Measurements from ENCODE around the gene DTX3L.

DTX3L gene

DNA sequence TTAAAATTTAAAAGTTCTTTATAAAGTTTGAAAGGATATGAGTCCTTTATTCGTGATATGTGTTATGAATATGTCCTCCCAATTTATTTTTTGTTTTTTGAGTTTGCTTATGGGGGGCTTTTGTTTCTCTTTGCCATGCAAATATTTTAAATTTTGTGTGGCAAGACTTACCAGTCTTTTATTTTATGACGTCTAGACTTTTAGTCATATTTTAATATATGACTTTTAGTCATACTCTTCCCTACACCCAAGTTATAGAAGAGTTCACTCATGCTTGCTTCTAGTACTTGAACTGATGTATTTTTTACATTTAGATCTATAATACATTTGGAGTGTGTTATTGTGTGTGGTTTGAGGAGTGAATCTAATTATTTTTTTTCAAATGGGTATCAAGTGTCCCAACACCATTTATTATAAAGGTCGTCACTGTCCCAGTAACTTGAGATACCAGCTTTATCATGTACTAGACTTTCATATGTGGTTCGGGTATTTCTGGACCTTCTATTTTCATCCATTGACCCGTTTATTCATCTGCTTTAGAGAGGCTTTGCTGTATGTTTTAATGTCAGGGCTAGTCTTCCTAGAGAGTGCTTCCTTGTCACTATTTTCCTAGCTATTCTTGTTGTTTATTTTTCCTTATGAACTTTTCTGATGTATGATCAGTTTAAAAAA lies 14.1 kb downstream of the DTX3L start:
- WGBS, 2 experiments, result 88 to 94% methylated on average over 4 of the region's 5 CpGs
- Histone ChIP-seq H3K4me1 (ENCODE audit: control insufficient read depth, insufficient read depth, low read length) (no peaks in the 10 kb centered on the region), H3K27ac (ENCODE audit: insufficient read depth, low read depth, low read length, poor library complexity, severe bottlenecking) (no peak overlapping the region), H3K36me3 (ENCODE audit: control insufficient read depth, insufficient read depth, low read length) (no peaks in the 10 kb centered on the region), H3K9me3 (ENCODE audit: control insufficient read depth, low read length) (peaks cover 3% of the 10 kb centered on the region), H3K4me3 (ENCODE audit: insufficient read depth, low read depth, low read length) (no peak overlapping the region), H3K27me3 (ENCODE audit: control insufficient read depth, insufficient read depth, low read length, poor library complexity, severe bottlenecking) (peaks cover 16% of the 10 kb centered on the region)

DNA sequence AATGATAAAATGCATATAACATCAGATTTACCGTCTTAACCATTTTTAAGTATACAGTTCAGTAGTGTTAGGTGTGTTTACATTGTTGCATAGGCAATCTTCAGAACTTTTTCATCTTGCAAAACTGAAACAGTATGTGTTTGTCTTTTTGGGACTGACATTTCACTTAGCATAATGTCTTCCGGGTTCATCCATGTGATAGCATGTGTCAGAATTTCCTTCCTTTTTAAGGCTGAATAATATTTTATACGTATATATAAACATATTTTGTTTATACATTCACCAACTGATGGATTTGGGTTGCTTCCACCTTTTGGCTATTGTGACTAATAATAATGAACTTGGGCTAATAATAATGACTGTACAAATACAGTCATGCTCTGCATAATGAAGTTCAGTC lies 16.3 kb downstream of the DTX3L start:
- 72 to 80% methylated on average over 1 to 2 of the region's 3 CpGs for WGBS, 2 experiments
- Histone ChIP-seq H3K27me3 (ENCODE audit: control insufficient read depth, insufficient read depth, low read length, poor library complexity, severe bottlenecking) (peaks cover 16% of the 10 kb centered on the region), H3K4me3 (ENCODE audit: insufficient read depth, low read depth, low read length) (no peak overlapping the region), H3K4me1 (ENCODE audit: control insufficient read depth, insufficient read depth, low read length) (no peaks in the 10 kb centered on the region), H3K9me3 (ENCODE audit: control insufficient read depth, low read length) (peaks cover 3% of the 10 kb centered on the region), H3K27ac (ENCODE audit: insufficient read depth, low read depth, low read length, poor library complexity, severe bottlenecking) (no peak overlapping the region), H3K36me3 (ENCODE audit: control insufficient read depth, insufficient read depth, low read length) (no peaks in the 10 kb centered on the region)

DNA sequence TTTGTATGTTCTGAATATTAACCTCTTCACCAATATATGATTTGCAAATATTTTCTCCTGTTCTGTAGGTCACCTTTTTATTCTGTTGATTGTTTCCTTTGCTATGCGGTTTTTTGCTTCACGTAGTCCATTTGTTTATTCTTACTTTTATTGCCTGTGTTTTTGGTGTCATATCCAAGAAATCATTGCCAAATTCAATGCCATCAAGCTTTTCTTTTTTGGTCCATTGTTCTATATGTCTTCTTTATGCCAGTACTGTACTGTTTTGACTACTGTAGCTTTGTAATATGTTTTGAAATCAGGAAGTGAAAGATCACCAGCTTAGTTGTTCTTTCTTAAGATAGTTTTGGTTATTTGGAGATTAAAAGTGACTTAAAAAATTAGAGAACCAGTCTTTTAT lies 17.5 kb downstream of the DTX3L start:
- Histone ChIP-seq H3K4me3 (ENCODE audit: insufficient read depth, low read depth, low read length) (no peak overlapping the region), H3K4me1 (ENCODE audit: control insufficient read depth, insufficient read depth, low read length) (no peaks in the 10 kb centered on the region), H3K27ac (ENCODE audit: insufficient read depth, low read depth, low read length, poor library complexity, severe bottlenecking) (no peak overlapping the region), H3K9me3 (ENCODE audit: control insufficient read depth, low read length) (peaks cover 3% of the 10 kb centered on the region), H3K27me3 (ENCODE audit: control insufficient read depth, insufficient read depth, low read length, poor library complexity, severe bottlenecking) (peaks cover 13% of the 10 kb centered on the region), H3K36me3 (ENCODE audit: control insufficient read depth, insufficient read depth, low read length) (no peaks in the 10 kb centered on the region)
- 92 to 100% methylated on average over 2 of the region's 2 CpGs for WGBS, 2 experiments

DNA sequence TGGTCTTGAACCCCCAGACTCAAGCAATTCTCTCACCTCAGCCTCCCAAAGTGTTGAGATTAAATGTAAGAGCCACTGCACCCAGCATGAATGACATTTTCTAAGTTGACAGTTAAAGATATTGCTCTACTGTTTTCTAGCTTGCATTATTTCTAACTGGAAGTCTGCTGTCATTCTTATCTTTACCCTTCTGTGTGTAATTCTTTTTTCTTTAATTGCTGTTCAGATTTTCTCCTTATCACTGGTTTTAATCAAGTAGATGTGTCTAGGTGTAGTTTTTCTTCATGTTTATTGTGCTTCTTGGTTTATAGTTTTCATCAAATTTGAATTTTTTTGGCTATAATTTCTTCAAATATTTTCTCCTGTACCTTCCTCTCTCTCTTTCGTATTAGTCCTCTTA lies 18.3 kb downstream of the DTX3L start:
- H3K9me3 ChIP-seq (ENCODE audit: control insufficient read depth, low read length), result peaks cover 3% of the 10 kb centered on the region
- WGBS, 2 experiments, result 100% methylated on average over 1 of the region's 1 CpG; no CpG with 5 or more reads in 1 of the 2 experiments
- no peaks in the 10 kb centered on the region for H3K36me3 ChIP-seq (ENCODE audit: control insufficient read depth, insufficient read depth, low read length)
- no peak overlapping the region for H3K4me3 ChIP-seq (ENCODE audit: insufficient read depth, low read depth, low read length)
- H3K4me1 ChIP-seq (ENCODE audit: control insufficient read depth, insufficient read depth, low read length), result no peaks in the 10 kb centered on the region
- no peak overlapping the region for H3K27ac ChIP-seq (ENCODE audit: insufficient read depth, low read depth, low read length, poor library complexity, severe bottlenecking)
- peaks cover 8% of the 10 kb centered on the region for H3K27me3 ChIP-seq (ENCODE audit: control insufficient read depth, insufficient read depth, low read length, poor library complexity, severe bottlenecking)

DNA sequence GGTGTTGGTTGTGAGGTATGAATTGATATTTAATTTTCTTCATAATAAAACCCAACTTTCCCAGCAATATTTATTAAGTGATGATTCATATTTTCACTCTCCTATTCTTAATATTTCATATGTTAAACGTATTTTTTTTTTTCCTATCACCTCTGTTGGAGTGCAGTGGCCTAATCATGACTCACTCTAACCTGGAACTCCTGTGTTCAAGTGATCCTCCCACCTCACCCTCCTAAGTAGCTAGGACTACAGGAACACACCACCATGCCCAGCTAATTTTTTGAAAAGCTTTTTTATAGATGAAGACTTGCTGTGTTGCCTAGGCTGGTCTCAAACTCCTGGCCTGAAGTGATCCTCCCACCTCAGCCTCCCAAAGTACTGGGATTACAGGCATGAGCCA lies 22.0 kb downstream of the DTX3L start:
- Histone ChIP-seq H3K4me1 (ENCODE audit: control insufficient read depth, insufficient read depth, low read length) (no peaks in the 10 kb centered on the region), H3K4me3 (ENCODE audit: insufficient read depth, low read depth, low read length) (no peak overlapping the region), H3K27me3 (ENCODE audit: control insufficient read depth, insufficient read depth, low read length, poor library complexity, severe bottlenecking) (no peaks in the 10 kb centered on the region), H3K27ac (ENCODE audit: insufficient read depth, low read depth, low read length, poor library complexity, severe bottlenecking) (no peak overlapping the region), H3K9me3 (ENCODE audit: control insufficient read depth, low read length) (peaks cover 3% of the 10 kb centered on the region), H3K36me3 (ENCODE audit: control insufficient read depth, insufficient read depth, low read length) (no peaks in the 10 kb centered on the region)
- 71 to 85% methylated on average over 1 of the region's 1 CpG for WGBS, 2 experiments

DNA sequence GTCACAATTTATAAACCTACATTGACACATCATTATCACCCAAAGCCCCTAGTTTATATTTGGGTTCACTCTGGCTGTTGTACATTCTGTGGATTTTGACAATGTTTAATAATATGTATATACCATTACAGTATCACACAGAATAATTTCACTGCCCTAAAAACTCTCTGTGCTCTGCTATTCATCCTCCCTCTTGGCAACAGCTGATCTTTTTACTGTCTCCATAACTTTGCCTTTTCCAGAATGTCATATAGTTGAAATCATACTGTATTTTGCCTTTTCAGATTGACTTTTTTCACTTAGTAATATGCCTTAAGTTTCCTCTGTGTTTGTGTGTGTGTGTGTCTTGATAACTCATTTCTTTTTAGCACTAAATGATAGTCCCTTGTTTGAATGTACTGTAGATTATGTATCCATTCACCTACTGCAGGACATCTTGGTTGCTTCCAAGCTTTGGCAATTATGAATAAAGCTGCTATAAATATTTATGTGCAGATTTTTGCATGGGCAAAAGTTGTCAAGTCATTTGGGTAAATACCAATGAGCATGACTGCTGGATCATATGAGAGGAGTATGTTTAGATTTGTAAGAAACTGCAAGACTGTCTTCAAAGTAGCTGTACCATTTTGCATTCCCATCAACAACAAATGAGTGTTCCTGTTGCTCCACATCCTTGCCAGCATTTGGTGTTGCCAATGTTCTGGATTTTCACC lies 22.8 kb downstream of the DTX3L start:
- H3K27ac ChIP-seq (ENCODE audit: insufficient read depth, low read depth, low read length, poor library complexity, severe bottlenecking), result no peak overlapping the region
- H3K4me3 ChIP-seq (ENCODE audit: insufficient read depth, low read depth, low read length), result no peak overlapping the region
- no peaks in the 10 kb centered on the region for H3K4me1 ChIP-seq (ENCODE audit: control insufficient read depth, insufficient read depth, low read length)
- no peaks in the 10 kb centered on the region for H3K36me3 ChIP-seq (ENCODE audit: control insufficient read depth, insufficient read depth, low read length)
- H3K9me3 ChIP-seq (ENCODE audit: control insufficient read depth, low read length), result peaks cover 3% of the 10 kb centered on the region
- H3K27me3 ChIP-seq (ENCODE audit: control insufficient read depth, insufficient read depth, low read length, poor library complexity, severe bottlenecking), result no peaks in the 10 kb centered on the region

DNA sequence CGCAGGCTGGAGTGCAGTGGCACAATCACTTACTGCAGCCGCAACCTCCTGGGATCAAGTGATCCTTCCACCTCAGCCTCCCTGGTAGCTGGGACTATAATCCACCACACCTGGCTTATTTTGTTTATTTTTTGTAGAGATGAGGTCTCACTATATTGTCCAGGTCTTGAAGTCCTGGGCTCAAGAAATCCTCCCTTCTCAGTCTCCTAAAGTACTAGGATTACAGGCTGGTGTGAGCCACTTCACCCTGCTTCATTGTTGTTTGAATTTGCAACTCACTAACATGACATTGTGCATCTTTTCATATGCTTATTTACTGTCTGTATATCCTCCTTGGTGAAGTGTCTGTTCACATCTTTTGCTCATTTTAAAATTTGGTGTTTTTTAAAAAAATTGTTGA lies 23.4 kb downstream of the DTX3L start:
- Histone ChIP-seq H3K9me3 (ENCODE audit: control insufficient read depth, low read length) (no peaks in the 10 kb centered on the region), H3K27me3 (ENCODE audit: control insufficient read depth, insufficient read depth, low read length, poor library complexity, severe bottlenecking) (no peaks in the 10 kb centered on the region), H3K36me3 (ENCODE audit: control insufficient read depth, insufficient read depth, low read length) (no peaks in the 10 kb centered on the region), H3K4me3 (ENCODE audit: insufficient read depth, low read depth, low read length) (no peak overlapping the region), H3K27ac (ENCODE audit: insufficient read depth, low read depth, low read length, poor library complexity, severe bottlenecking) (no peak overlapping the region), H3K4me1 (ENCODE audit: control insufficient read depth, insufficient read depth, low read length) (no peaks in the 10 kb centered on the region)
- 24 to 50% methylated on average over 1 to 2 of the region's 2 CpGs for WGBS, 2 experiments

DNA sequence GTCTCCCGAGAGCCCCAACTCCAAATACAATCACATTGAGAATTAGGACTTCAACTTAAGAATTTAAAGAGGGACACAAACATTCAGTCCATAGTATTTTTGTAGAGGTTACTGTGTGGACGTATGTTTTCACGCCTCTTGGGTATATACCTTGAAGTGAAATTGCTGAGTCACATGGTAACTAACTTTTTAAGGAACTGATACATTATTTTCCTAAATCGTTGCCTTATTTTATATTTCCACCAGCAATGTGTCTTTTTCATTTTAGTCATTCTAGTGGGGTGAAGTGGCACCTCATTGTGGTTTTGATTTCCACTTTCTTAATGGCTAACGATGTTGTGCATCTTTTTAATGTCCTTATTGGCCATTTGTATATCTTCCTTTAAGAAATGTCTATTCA lies 25.2 kb downstream of the DTX3L start:
- H3K4me3 ChIP-seq (ENCODE audit: insufficient read depth, low read depth, low read length), result no peak overlapping the region
- no peaks in the 10 kb centered on the region for H3K27me3 ChIP-seq (ENCODE audit: control insufficient read depth, insufficient read depth, low read length, poor library complexity, severe bottlenecking)
- no peak overlapping the region for H3K27ac ChIP-seq (ENCODE audit: insufficient read depth, low read depth, low read length, poor library complexity, severe bottlenecking)
- H3K4me1 ChIP-seq (ENCODE audit: control insufficient read depth, insufficient read depth, low read length), result no peaks in the 10 kb centered on the region
- no peaks in the 10 kb centered on the region for H3K36me3 ChIP-seq (ENCODE audit: control insufficient read depth, insufficient read depth, low read length)
- H3K9me3 ChIP-seq (ENCODE audit: control insufficient read depth, low read length), result no peaks in the 10 kb centered on the region
- WGBS, 2 experiments, result 66 to 75% methylated on average over 4 to 5 of the region's 5 CpGs

DNA sequence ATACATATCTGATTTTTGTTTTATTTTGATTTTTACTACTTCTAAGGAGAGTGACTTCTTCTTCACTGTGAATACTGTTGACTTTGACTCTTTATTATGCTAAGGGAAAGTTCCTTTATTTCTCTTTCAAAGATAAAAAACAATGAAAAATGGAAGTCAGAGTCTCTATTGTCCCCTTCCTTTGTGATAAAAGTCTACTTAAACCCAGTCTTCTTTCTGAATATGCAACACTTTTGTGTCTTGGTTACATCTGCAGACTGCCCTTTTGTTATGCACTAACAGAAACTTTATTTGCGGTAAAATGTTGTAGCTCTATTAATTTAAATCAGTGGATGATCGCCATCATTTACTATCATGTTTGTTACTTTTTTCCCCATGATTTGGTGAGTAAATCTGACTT lies 26.5 kb downstream of the DTX3L start:
- Histone ChIP-seq H3K27ac (ENCODE audit: insufficient read depth, low read depth, low read length, poor library complexity, severe bottlenecking) (no peak overlapping the region), H3K36me3 (ENCODE audit: control insufficient read depth, insufficient read depth, low read length) (no peaks in the 10 kb centered on the region), H3K4me1 (ENCODE audit: control insufficient read depth, insufficient read depth, low read length) (no peaks in the 10 kb centered on the region), H3K4me3 (ENCODE audit: insufficient read depth, low read depth, low read length) (no peak overlapping the region), H3K9me3 (ENCODE audit: control insufficient read depth, low read length) (no peaks in the 10 kb centered on the region), H3K27me3 (ENCODE audit: control insufficient read depth, insufficient read depth, low read length, poor library complexity, severe bottlenecking) (no peaks in the 10 kb centered on the region)
- 78 to 83% methylated on average over 1 to 2 of the region's 2 CpGs for WGBS, 2 experiments

DNA sequence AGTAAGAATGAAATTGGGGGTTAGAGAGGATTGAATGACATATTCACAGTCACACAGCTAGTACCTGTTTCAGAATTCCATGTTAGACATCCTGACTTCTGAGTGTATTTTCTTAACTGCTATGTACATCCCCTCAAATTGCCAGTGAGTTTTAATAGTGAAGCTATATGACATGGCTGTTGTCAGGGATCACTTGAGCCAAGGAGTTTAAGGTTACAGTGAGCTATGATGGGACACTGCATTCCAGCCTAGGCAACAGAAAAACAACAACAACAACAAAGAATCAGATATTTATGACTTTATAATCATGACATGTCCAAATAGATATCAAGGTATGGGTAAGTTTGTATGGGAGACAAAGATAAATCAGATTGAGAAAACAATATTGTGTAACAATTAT lies 29.9 kb downstream of the DTX3L start:
- H3K27ac ChIP-seq (ENCODE audit: insufficient read depth, low read depth, low read length, poor library complexity, severe bottlenecking), result no peak overlapping the region
- H3K4me1 ChIP-seq (ENCODE audit: control insufficient read depth, insufficient read depth, low read length), result no peaks in the 10 kb centered on the region
- no peaks in the 10 kb centered on the region for H3K36me3 ChIP-seq (ENCODE audit: control insufficient read depth, insufficient read depth, low read length)
- no peaks in the 10 kb centered on the region for H3K27me3 ChIP-seq (ENCODE audit: control insufficient read depth, insufficient read depth, low read length, poor library complexity, severe bottlenecking)
- no peak overlapping the region for H3K4me3 ChIP-seq (ENCODE audit: insufficient read depth, low read depth, low read length)
- no peaks in the 10 kb centered on the region for H3K9me3 ChIP-seq (ENCODE audit: control insufficient read depth, low read length)
